Endodermal cell (in vitro differentiated cells): ENCODE results near the gene TECTA. TPM values are rescaled to one million over a fixed set of nuclear protein-coding genes. Genes with fewer than 3 reads are reported as not detected.
"Not testable (repeated sequence)": the region's sequence is repeated elsewhere in the genome, so short reads cannot be mapped to it uniquely, and the experiment has no call there.

Experiments used
- DNase-seq: peaks from one replicate; pipeline ENCODE4 v3.0.0-alpha.2; 2017
- H3K27ac ChIP-seq: 2 replicates; pipeline ENCODE4 v1.5.1; 2013; ENCODE audit warnings: mild to moderate bottlenecking, low read depth, low read length, moderate library complexity
- H3K27me3 ChIP-seq: 2 replicates; pipeline ENCODE4 v1.6.1; 2013; ENCODE audit warnings: mild to moderate bottlenecking, low read length, moderate library complexity; ENCODE audit not compliant: insufficient read depth, control insufficient read depth, poor library complexity, severe bottlenecking
- H3K36me3 ChIP-seq: 2 replicates; pipeline ENCODE4 v1.7.0; 2013; ENCODE audit warnings: mild to moderate bottlenecking, low read length, moderate library complexity; ENCODE audit not compliant: control insufficient read depth, insufficient read depth
- H3K4me1 ChIP-seq: one replicate; pipeline ENCODE4 v1.7.0; 2013; ENCODE audit warnings: low read length; ENCODE audit not compliant: control insufficient read depth, insufficient read depth
- H3K4me3 ChIP-seq: 2 replicates; pipeline ENCODE4 v1.5.1; 2013; ENCODE audit warnings: mild to moderate bottlenecking, low read length, moderate library complexity
- H3K9ac ChIP-seq: 2 replicates; pipeline ENCODE4 v1.6.1; 2013; ENCODE audit warnings: mild to moderate bottlenecking, low read length, moderate library complexity; ENCODE audit not compliant: poor library complexity, severe bottlenecking; ENCODE audit errors: extremely low read depth
- H3K9me3 ChIP-seq: 2 replicates; pipeline ENCODE4 v1.6.1; 2013; ENCODE audit warnings: mild to moderate bottlenecking, low read length, moderate library complexity; ENCODE audit not compliant: control insufficient read depth
- H3K27ac Mint-ChIP-seq: 2 replicates; pipeline ENCODE4 v1.8.0; 2020; ENCODE audit warnings: mixed read lengths
- H3K27me3 Mint-ChIP-seq: 2 replicates; pipeline ENCODE4 v1.8.0; 2021; ENCODE audit warnings: mild to moderate bottlenecking, mixed read lengths; ENCODE audit not compliant: insufficient read depth
- H3K36me3 Mint-ChIP-seq: 2 replicates; pipeline ENCODE4 v1.8.0; 2020; ENCODE audit warnings: low read depth, mixed read lengths
- H3K4me1 Mint-ChIP-seq: 2 replicates; pipeline ENCODE4 v1.8.0; 2020; ENCODE audit warnings: mixed read lengths
- H3K4me3 Mint-ChIP-seq: 2 replicates; pipeline ENCODE4 v1.8.0; 2020; ENCODE audit warnings: mild to moderate bottlenecking, moderate library complexity, mixed read lengths
- H3K9me3 Mint-ChIP-seq: 2 replicates; pipeline ENCODE4 v1.8.0; 2020; ENCODE audit warnings: mild to moderate bottlenecking, mixed read lengths
- CTCF ChIP-seq: fragments of 200-600 bp; sonication (generic); conservative IDR thresholded peaks from 2 replicates; pipeline ENCODE4 v1.5.0; 2021; ENCODE audit warnings: antibody characterized with exemption, mild to moderate bottlenecking
- WGBS, 2 experiments: methylation state at CpG; one replicate each; pipeline versions ENCODE4 v1.1.5 to v1.1.7; 2013; ENCODE audit warnings: missing lambda C conversion rate in 2 of 2, mixed read lengths in 1 of 2; ENCODE audit not compliant: insufficient coverage in 1 of 2, insufficient read length in 1 of 2; 5-methylcytosine and 5-hydroxymethylcytosine counted together
- total RNA-seq, 2 donors: library from RNA; stranded (reverse); fragmentation: NEBNext Ultra II Directional in 1 of 2; extraction: Animal tissue kit (Norgen Biotek cat#: 25700) in 1 of 2; gene quantifications; 2 replicates in 1 of 2; 3 replicates in 1 of 2; pipeline ENCODE4 v1.2.1, GENCODE V29; 2021

The TECTA gene
- total RNA-seq, 2 donors from 2014 or later, result 1.4 to 2.2 TPM

- Mint-ChIP-seq H3K27me3 (no peaks in the 10 kb centered on the region), H3K27ac (no peak overlapping the region), H3K9me3 (no peaks in the 10 kb centered on the region), H3K4me3 (no peak overlapping the region), H3K4me1 (peaks cover 4% of the 10 kb centered on the region), H3K36me3 (no peaks in the 10 kb centered on the region)
- Histone ChIP-seq H3K27me3 (no peaks in the 10 kb centered on the region), H3K27ac (no peak overlapping the region), H3K4me1 (no peaks in the 10 kb centered on the region), H3K9ac (no peak overlapping the region), H3K36me3 (no peaks in the 10 kb centered on the region), H3K9me3 (no peaks in the 10 kb centered on the region), H3K4me3 (no peak overlapping the region)
- DNase-seq, result peak; percentile 15
- no peak for TF ChIP-seq CTCF
- 91 to 92% methylated on average over 6 to 10 of the region's 10 CpGs for WGBS, 2 experiments
Measured at GRCh38 chr11:121110871-121111724, 10.1 kb downstream of the TECTA start.

- Histone ChIP-seq H3K27ac (no peak overlapping the region), H3K9ac (no peak overlapping the region), H3K27me3 (no peaks in the 10 kb centered on the region), H3K9me3 (no peaks in the 10 kb centered on the region), H3K36me3 (no peaks in the 10 kb centered on the region), H3K4me1 (no peaks in the 10 kb centered on the region), H3K4me3 (no peak overlapping the region)
- peaks cover 4% of the 10 kb centered on the region for H3K4me1 Mint-ChIP-seq
- WGBS, 2 experiments, result 61 to 63% methylated on average over 23 to 32 of the region's 32 CpGs
- H3K4me3 Mint-ChIP-seq, result no peak overlapping the region
- H3K27ac Mint-ChIP-seq, result no peak overlapping the region
- peak; percentile 88 for DNase-seq
- H3K9me3 Mint-ChIP-seq, result no peaks in the 10 kb centered on the region
- no peaks in the 10 kb centered on the region for H3K36me3 Mint-ChIP-seq
- TF ChIP-seq CTCF, result peak; percentile 73
- no peaks in the 10 kb centered on the region for H3K27me3 Mint-ChIP-seq
Measured at GRCh38 chr11:121112498-121113455, 11.7 kb downstream of the TECTA start.

GRCh38 chr11:121113611-121114010 lies 12.6 kb downstream of the TECTA start:
- H3K9ac ChIP-seq, result no peak overlapping the region
- WGBS, 2 experiments, result 84 to 96% methylated on average over 7 to 9 of the region's 9 CpGs
- H3K4me1 ChIP-seq, result no peaks in the 10 kb centered on the region
- H3K27ac ChIP-seq, result no peak overlapping the region
- H3K27me3 ChIP-seq, result no peaks in the 10 kb centered on the region
- no peak for TF ChIP-seq CTCF
- Mint-ChIP-seq H3K4me1 (peaks cover 4% of the 10 kb centered on the region), H3K27ac (no peak overlapping the region), H3K36me3 (no peaks in the 10 kb centered on the region), H3K9me3 (no peaks in the 10 kb centered on the region), H3K27me3 (no peaks in the 10 kb centered on the region), H3K4me3 (no peak overlapping the region)
- peak; percentile 7 for DNase-seq
- no peaks in the 10 kb centered on the region for H3K9me3 ChIP-seq
- H3K4me3 ChIP-seq, result no peak overlapping the region
- no peaks in the 10 kb centered on the region for H3K36me3 ChIP-seq

- not testable (repeated sequence) for H3K36me3 Mint-ChIP-seq, H3K4me1 Mint-ChIP-seq, H3K4me1 ChIP-seq, H3K4me3 ChIP-seq, H3K27me3 Mint-ChIP-seq, H3K27ac Mint-ChIP-seq, DNase-seq, H3K9ac ChIP-seq, H3K36me3 ChIP-seq, H3K27ac ChIP-seq, H3K4me3 Mint-ChIP-seq, H3K9me3 ChIP-seq, H3K27me3 ChIP-seq, H3K9me3 Mint-ChIP-seq
- no CpG with 5 or more reads among the region's 1 CpG for WGBS, 2 experiments
Measured at GRCh38 chr11:121115024-121115423, 14.0 kb downstream of the TECTA start.
